ENCODE results near the gene OR1E2.
A peak's percentile ranks its signal among the peaks of the same experiment; 100 is the strongest.
"Not testable (repeated sequence)": the region's sequence is repeated elsewhere in the genome, so short reads cannot be mapped to it uniquely, and the experiment has no call there.

Gene OR1E2

DNA sequence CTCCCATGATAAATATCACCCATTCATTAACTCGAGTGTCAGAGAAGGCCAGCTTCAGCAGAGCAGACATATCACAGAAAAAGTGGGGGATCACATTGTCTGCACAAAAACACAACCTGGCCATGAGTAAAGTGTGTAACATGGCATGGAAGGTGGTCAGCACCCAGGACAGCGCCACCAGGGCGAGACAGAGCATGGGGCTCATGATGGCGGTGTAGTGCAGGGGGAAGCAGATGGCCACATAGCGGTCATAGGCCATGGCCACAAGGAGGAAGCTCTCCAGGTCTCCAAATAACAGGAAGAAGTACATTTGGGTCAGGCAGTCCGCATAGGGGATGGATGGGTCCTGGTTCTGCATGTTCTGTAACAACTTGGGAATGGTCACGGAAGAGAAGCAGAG lies 35.8 kb downstream of the OR1E2 start:
- not testable (repeated sequence) for DNase-seq (ENCODE audit: low read depth)

DNA sequence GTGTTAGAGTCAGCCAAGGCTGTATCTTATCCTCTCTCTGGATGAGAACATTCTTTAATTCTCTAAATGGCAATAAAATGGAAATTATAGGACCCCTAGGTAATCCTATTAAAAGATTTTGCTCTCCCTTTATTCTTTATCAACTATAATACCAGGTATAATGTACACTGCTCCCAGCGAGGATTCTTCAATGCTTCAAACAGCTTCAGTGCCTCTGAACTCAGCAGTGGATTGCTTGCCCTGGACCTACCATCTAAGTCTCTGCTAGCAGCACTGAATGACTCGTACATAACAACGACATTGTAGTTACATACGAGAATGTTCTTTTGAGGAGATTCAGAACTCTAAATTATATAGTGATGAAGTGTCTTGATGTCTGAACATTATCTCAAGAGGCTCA lies 43.9 kb downstream of the OR1E2 start:
- DNase-seq (ENCODE audit: low read depth), result no peak

- peak; percentile 43 for DNase-seq (ENCODE audit: low read depth)
These were observed 47.5 kb downstream of the OR1E2 start, which contains the start of gene OR3A2 for GRCh38 chr17:3385869-3386816. Gene OR3A2, minus strand, starts transcription at chr17:3386308.

All from activated T-cell treated with anti-CD3 and anti-CD28 coated beads for 48 hours (primary cell).